SK-N-SH treated with all-trans-retinoic acid at 6 μM for 48 hours (cell line): Measurements from ENCODE around the gene NXF1.

Source experiments
- ARNTL ChIP-seq: fragments of 450-650 bp; formaldehyde crosslinking; IDR thresholded peaks from 2 replicates; pipeline ENCODE4 v1.5.0; 2020; ENCODE audit warnings: low read depth, mild to moderate bottlenecking, moderate library complexity, borderline replicate concordance
- BACH2 ChIP-seq: fragments of 250-450 bp; sonication (Bioruptor Pico); IDR thresholded peaks from 2 replicates; pipeline ENCODE4 v1.9.0; 2021; ENCODE audit warnings: mild to moderate bottlenecking, borderline replicate concordance
- ESRRG ChIP-seq: fragments of 250-450 bp; sonication (Bioruptor Pico); IDR thresholded peaks from 2 replicates; pipeline ENCODE4 v1.6.1; 2021; ENCODE audit warnings: mild to moderate bottlenecking
- OSR1 ChIP-seq: fragments of 250-450 bp; sonication (Bioruptor Pico); IDR thresholded peaks from 2 replicates; pipeline ENCODE4 v1.8.0; 2022; ENCODE audit warnings: moderate library complexity, mild to moderate bottlenecking, inconsistent platforms
- RARB ChIP-seq: fragments of 250-450 bp; sonication (Bioruptor Pico); IDR thresholded peaks from 2 replicates; pipeline ENCODE4 v1.8.0; 2021; ENCODE audit warnings: mild to moderate bottlenecking, moderate library complexity
- SNAI2 ChIP-seq: fragments of 250-450 bp; sonication (Bioruptor Pico); IDR thresholded peaks from 2 replicates; pipeline ENCODE4 v1.5.0; 2020; ENCODE audit warnings: mild to moderate bottlenecking, moderate library complexity
- TCF4 ChIP-seq: fragments of 250-450 bp; sonication (Bioruptor Pico); IDR thresholded peaks from 2 replicates; pipeline ENCODE4 v1.8.0; 2021; ENCODE audit warnings: mild to moderate bottlenecking, moderate library complexity, borderline replicate concordance
- ZFP30 ChIP-seq: fragments of 450-650 bp; formaldehyde crosslinking; IDR thresholded peaks from 2 replicates; pipeline ENCODE4 v1.5.0; 2022; ENCODE audit warnings: mild to moderate bottlenecking, moderate library complexity
- ZNF70 ChIP-seq: fragments of 450-650 bp; formaldehyde crosslinking; IDR thresholded peaks from 2 replicates; pipeline ENCODE4 v1.5.0; 2020; ENCODE audit warnings: mild to moderate bottlenecking, moderate library complexity
- TF ChIP-seq, protein P1 (sequence below): fragments of 250-450 bp; sonication (Bioruptor Pico); IDR thresholded peaks from 2 replicates; pipeline ENCODE4 v1.5.1; 2020; ENCODE audit warnings: low read depth, mild to moderate bottlenecking, moderate library complexity
- TF ChIP-seq, protein P2 (sequence below): fragments of 250-450 bp; sonication (Bioruptor Pico); IDR thresholded peaks from 2 replicates; pipeline ENCODE4 v1.8.0; 2020; ENCODE audit warnings: mild to moderate bottlenecking, moderate library complexity, borderline replicate concordance
- TF ChIP-seq, protein P3 (sequence below): fragments of 250-450 bp; sonication (Bioruptor Pico); IDR thresholded peaks from 2 replicates; pipeline ENCODE4 v1.5.1; 2021; ENCODE audit warnings: mild to moderate bottlenecking, moderate library complexity
- TF ChIP-seq, protein P4 (sequence below): fragments of 250-450 bp; sonication (Bioruptor Pico); IDR thresholded peaks from 2 replicates; pipeline ENCODE4 v1.5.0; 2020; ENCODE audit warnings: mild to moderate bottlenecking, moderate library complexity

DNA sequence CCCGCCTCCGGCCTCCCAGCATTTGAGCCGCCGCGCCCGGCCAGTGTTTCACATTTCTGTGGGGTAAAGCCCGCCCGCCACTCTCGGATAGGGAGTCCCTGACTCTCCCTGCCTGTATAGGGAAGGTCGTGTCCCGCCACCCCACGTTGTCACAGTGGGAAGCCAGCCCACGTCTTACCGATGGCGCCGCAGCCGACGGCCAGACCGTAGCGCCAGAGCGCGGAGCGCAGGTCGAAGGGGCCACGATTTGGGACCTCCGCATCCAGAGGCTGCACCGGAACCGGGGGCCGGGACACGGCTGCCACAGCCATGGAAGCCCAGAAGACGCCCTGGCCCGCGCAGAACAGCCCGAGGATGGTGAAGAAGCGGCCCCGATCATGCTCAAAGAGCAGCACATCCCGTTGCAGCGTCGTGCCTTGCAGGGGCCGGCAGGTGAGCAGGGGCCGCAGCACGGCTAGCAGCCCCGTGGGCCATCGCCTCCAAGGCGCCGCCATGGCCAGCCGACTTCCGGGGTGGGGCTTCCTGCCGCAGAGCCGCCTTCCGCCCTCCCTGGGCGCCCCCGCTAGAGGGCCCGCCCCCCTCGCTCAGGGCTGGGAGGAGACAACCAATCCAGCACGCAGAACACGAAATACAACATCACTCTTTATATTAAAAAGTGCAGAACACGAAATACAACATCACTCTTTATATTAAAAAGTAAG, 13.6 kb downstream of the NXF1 start, which contains the start of gene TMEM223:
- TF ChIP-seq OSR1 (CRISPR knock-in tag) (no peak), ZFP30 (CRISPR knock-in tag) (no peak), RARB (CRISPR knock-in tag) (no peak), SNAI2 (CRISPR knock-in tag) (no peak), ESRRG (CRISPR knock-in tag) (no peak), ARNTL (no peak), TCF4 (no peak), ZNF70 (CRISPR knock-in tag) (no peak), BACH2 (CRISPR knock-in tag) (no peak)
- TF ChIP-seq, protein P1, sequence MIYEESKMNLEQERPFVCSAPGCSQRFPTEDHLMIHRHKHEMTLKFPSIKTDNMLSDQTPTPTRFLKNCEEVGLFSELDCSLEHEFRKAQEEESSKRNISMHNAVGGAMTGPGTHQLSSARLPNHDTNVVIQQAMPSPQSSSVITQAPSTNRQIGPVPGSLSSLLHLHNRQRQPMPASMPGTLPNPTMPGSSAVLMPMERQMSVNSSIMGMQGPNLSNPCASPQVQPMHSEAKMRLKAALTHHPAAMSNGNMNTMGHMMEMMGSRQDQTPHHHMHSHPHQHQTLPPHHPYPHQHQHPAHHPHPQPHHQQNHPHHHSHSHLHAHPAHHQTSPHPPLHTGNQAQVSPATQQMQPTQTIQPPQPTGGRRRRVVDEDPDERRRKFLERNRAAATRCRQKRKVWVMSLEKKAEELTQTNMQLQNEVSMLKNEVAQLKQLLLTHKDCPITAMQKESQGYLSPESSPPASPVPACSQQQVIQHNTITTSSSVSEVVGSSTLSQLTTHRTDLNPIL = no peak
- TF ChIP-seq, protein P2, sequence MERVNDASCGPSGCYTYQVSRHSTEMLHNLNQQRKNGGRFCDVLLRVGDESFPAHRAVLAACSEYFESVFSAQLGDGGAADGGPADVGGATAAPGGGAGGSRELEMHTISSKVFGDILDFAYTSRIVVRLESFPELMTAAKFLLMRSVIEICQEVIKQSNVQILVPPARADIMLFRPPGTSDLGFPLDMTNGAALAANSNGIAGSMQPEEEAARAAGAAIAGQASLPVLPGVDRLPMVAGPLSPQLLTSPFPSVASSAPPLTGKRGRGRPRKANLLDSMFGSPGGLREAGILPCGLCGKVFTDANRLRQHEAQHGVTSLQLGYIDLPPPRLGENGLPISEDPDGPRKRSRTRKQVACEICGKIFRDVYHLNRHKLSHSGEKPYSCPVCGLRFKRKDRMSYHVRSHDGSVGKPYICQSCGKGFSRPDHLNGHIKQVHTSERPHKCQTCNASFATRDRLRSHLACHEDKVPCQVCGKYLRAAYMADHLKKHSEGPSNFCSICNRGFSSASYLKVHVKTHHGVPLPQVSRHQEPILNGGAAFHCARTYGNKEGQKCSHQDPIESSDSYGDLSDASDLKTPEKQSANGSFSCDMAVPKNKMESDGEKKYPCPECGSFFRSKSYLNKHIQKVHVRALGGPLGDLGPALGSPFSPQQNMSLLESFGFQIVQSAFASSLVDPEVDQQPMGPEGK = no peak
- TF ChIP-seq, protein P3, sequence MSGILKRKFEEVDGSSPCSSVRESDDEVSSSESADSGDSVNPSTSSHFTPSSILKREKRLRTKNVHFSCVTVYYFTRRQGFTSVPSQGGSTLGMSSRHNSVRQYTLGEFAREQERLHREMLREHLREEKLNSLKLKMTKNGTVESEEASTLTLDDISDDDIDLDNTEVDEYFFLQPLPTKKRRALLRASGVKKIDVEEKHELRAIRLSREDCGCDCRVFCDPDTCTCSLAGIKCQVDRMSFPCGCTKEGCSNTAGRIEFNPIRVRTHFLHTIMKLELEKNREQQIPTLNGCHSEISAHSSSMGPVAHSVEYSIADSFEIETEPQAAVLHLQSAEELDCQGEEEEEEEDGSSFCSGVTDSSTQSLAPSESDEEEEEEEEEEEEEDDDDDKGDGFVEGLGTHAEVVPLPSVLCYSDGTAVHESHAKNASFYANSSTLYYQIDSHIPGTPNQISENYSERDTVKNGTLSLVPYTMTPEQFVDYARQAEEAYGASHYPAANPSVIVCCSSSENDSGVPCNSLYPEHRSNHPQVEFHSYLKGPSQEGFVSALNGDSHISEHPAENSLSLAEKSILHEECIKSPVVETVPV (CRISPR knock-in tag) = no peak
- TF ChIP-seq, protein P4, sequence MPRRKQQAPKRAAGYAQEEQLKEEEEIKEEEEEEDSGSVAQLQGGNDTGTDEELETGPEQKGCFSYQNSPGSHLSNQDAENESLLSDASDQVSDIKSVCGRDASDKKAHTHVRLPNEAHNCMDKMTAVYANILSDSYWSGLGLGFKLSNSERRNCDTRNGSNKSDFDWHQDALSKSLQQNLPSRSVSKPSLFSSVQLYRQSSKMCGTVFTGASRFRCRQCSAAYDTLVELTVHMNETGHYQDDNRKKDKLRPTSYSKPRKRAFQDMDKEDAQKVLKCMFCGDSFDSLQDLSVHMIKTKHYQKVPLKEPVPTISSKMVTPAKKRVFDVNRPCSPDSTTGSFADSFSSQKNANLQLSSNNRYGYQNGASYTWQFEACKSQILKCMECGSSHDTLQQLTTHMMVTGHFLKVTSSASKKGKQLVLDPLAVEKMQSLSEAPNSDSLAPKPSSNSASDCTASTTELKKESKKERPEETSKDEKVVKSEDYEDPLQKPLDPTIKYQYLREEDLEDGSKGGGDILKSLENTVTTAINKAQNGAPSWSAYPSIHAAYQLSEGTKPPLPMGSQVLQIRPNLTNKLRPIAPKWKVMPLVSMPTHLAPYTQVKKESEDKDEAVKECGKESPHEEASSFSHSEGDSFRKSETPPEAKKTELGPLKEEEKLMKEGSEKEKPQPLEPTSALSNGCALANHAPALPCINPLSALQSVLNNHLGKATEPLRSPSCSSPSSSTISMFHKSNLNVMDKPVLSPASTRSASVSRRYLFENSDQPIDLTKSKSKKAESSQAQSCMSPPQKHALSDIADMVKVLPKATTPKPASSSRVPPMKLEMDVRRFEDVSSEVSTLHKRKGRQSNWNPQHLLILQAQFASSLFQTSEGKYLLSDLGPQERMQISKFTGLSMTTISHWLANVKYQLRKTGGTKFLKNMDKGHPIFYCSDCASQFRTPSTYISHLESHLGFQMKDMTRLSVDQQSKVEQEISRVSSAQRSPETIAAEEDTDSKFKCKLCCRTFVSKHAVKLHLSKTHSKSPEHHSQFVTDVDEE (CRISPR knock-in tag) = no peak
